ENCODE data around the gene EDRF1.
A peak's percentile ranks its signal among the peaks of the same experiment; 100 is the strongest.

EDRF1 gene, protein sequence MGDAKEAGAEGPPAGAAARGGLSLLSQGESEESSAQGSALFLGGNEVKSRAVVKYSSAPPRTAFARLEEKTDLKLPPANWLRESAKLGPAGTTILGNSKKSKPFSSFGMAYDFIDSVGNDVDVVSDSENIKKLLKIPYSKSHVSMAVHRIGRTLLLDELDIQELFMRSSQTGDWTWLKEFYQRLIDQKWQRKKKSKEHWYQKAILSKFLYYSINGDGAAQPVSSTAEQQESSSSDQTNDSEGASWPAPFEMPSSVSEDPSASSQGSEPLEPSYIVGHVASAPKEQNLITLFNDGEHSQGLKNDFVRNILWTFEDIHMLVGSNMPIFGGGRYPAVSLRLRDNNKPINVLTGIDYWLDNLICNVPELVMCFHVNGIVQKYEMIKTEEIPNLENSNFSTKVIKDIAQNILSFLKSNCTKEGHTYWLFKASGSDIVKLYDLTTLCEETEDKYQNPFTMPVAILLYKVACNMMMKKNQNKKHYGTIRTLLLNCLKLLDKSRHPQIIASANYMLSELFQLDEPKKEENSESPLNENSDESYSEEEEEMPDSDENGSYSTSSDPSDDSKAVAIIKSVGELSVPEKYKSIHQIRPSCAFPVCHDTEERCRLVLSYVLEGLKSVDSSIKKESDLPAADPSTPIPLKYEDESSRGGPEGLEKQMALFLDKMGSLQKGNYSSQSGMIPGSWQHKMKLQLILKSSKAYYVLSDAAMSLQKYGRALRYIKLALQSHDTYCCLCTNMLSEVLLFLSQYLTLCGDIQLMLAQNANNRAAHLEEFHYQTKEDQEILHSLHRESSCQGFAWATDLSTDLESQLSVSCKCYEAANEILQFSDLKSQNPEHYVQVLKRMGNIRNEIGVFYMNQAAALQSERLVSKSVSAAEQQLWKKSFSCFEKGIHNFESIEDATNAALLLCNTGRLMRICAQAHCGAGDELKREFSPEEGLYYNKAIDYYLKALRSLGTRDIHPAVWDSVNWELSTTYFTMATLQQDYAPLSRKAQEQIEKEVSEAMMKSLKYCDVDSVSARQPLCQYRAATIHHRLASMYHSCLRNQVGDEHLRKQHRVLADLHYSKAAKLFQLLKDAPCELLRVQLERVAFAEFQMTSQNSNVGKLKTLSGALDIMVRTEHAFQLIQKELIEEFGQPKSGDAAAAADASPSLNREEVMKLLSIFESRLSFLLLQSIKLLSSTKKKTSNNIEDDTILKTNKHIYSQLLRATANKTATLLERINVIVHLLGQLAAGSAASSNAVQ

DNA sequence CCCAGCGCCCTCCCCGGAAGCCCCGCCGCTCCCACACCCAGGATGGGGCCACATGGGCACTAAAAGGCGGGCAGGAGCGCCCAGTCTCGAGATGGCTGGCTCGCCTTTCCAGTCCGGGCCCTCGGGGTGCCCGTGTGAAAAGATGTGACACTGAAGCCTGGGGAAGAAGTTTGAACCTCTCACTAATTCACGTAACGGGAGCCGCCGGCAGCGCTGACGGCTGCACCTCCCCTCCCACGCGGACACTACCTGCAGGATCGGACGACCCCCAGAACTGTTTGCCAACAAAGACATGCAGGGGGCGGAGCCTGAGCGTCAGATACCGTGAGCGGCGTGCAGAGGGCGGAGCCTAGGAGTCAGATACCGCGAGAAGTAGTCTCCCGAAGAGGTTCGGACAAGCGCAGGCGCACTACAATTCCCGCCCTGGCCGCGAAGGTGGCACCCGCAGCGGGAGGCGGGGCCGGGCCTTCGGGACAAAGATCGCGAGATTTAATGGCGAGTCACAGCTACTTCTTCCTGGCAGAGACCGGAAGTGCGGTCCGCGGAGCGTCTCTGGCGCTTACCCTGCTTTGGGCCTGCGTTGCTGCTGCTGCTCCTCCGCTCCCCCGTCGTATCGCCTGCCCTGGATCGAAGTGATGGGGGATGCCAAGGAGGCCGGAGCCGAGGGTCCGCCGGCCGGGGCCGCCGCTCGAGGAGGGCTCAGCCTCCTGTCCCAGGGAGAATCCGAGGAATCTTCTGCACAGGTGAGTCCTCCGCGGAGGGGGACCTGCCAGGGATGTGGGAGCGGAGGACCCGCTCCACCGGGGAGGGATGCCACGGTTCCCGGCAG, at the start of gene EDRF1:
Gene EDRF1, plus strand, starts transcription at position 537 of the 829 bp plus-strand sequence. Its CDS starts 99 bp downstream, at position 636.
- Histone ChIP-seq H3K4me1 (ENCODE audit: control insufficient read depth in 5 of 5, insufficient read depth in 5 of 5, low read length in 5 of 5) (peaks cover 5 to 26% (median 23%) of the 10 kb centered on the region in 5 donors), H3K4me3 (ENCODE audit: low read depth in 1 of 5, low read length in 5 of 5) (peak within 1 kb of the TSS; percentile 92 to 99 (median 96)), H3K9ac (ENCODE audit: low read length in 5 of 5) (peak within 1 kb of the TSS; percentile 96 to 99 (median 96))

DNA sequence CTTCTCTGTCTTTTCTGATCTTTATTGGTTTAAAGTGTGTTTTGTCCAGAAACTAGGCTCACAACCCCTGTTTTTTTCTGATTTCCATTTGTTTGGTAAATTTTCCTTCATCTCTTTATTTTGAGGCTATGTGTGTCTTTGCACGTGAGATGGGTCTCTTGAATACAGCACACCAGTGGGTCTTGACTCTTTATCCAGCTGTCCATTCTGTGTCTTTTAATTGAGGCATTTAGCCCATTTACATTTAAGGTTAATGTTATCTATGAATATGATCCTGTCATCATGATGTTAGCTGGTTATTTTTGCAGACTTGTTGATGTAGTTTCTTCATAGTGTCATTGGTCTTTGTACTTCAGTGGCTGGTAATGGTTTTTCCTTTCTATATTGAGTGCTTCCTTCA, 46.6 kb upstream of the EDRF1 start:
- Histone ChIP-seq H3K9ac (ENCODE audit: low read length in 5 of 5) (no peak overlapping the region), H3K27me3 (ENCODE audit: control insufficient read depth in 5 of 5, insufficient read depth in 4 of 5, low read length in 5 of 5) (peaks cover 0 to 4% (median 0%) of the 10 kb centered on the region in 5 donors), H3K4me3 (ENCODE audit: low read depth in 1 of 5, low read length in 5 of 5) (no peak overlapping the region), H3K4me1 (ENCODE audit: control insufficient read depth in 5 of 5, insufficient read depth in 5 of 5, low read length in 5 of 5) (no peaks in the 10 kb centered on the region), H3K27ac (ENCODE audit: low read depth, low read length) (no peak overlapping the region), H3K9me3 (ENCODE audit: control insufficient read depth in 5 of 5, low read length in 5 of 5) (peaks cover 0 to 19% (median 12%) of the 10 kb centered on the region in 5 donors), H3K36me3 (ENCODE audit: control insufficient read depth in 5 of 5, insufficient read depth in 5 of 5, low read length in 5 of 5) (no peaks in the 10 kb centered on the region)

More for the DNA sequence above, at the start of gene EDRF1:
- Histone ChIP-seq H3K36me3 (ENCODE audit: control insufficient read depth in 5 of 5, insufficient read depth in 5 of 5, low read length in 5 of 5) (peaks cover 17 to 29% (median 24%) of the 10 kb centered on the region in 5 donors), H3K27me3 (ENCODE audit: control insufficient read depth in 5 of 5, insufficient read depth in 4 of 5, low read length in 5 of 5) (no peaks in the 10 kb centered on the region), H3K27ac (ENCODE audit: low read depth, low read length) (peak within 1 kb of the TSS; percentile 77), H3K9me3 (ENCODE audit: control insufficient read depth in 5 of 5, low read length in 5 of 5) (no peaks in the 10 kb centered on the region)

DNA sequence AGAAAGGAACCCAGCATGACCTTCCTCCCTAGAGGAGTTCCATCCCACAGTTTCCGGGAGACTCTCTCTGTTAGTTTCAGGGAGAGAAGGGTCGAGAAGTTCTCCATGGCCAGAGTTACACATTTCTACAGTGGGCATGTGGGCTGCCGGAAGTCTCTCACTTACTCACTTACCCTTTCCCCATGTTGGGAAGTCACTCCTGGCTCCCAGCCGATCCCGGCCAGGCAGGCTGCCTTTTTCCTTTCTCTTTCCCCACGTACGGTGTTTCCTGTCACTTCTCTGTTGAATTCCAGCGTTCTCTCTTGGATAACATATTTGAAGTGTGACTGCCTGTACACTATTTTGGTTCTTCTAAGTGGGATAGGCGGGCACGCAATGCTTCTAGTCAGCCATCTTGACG, 40.1 kb upstream of the EDRF1 start:
- peaks cover 0 to 9% (median 1%) of the 10 kb centered on the region in 5 donors for H3K4me1 ChIP-seq (ENCODE audit: control insufficient read depth in 5 of 5, insufficient read depth in 5 of 5, low read length in 5 of 5)
- peaks cover 0 to 4% (median 0%) of the 10 kb centered on the region in 5 donors for H3K27me3 ChIP-seq (ENCODE audit: control insufficient read depth in 5 of 5, insufficient read depth in 4 of 5, low read length in 5 of 5)
- no peaks in the 10 kb centered on the region for H3K36me3 ChIP-seq (ENCODE audit: control insufficient read depth in 5 of 5, insufficient read depth in 5 of 5, low read length in 5 of 5)
- H3K9me3 ChIP-seq (ENCODE audit: control insufficient read depth in 5 of 5, low read length in 5 of 5): peaks cover 0 to 17% (median 13%) of the 10 kb centered on the region in 5 donors
- no peak overlapping the region for H3K9ac ChIP-seq (ENCODE audit: low read length in 5 of 5)
- peak overlapping the region in 4 of 5 donors; percentile 9 to 31 (median 16) for H3K4me3 ChIP-seq (ENCODE audit: low read depth in 1 of 5, low read length in 5 of 5)
- no peak overlapping the region for H3K27ac ChIP-seq (ENCODE audit: low read depth, low read length)

DNA sequence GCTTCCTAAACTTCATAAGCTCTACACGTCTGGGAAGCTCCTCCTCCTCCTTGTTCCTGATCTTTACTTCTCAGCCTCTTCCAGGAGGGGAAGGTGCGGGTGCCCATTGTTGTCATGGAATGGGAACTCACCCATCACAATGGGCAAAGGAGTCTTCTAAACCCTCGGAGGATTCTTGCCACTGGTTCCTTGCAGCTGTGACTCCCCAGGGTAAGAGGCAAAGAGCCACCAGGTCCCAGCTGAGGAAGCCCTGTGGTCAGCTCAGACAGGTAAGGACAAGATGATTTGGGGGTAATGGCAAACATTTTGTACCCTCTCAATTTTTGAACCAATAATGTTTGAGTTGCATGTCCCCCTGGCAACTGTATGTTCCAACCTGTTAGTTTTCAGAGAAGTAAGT, 36.4 kb upstream of the EDRF1 start, which contains the start of gene TEX36:
Gene TEX36, minus strand, starts transcription at position 101 of the 400 bp plus-strand sequence. CDS start 174 bp downstream, outside the sequence.
- H3K9ac ChIP-seq (ENCODE audit: low read length in 5 of 5): no peak within 1 kb of the TSS
- H3K27ac ChIP-seq (ENCODE audit: low read depth, low read length): no peak within 1 kb of the TSS
- H3K36me3 ChIP-seq (ENCODE audit: control insufficient read depth in 5 of 5, insufficient read depth in 5 of 5, low read length in 5 of 5): no peaks in the 10 kb centered on the region
- peaks cover 0 to 6% (median 0%) of the 10 kb centered on the region in 5 donors for H3K9me3 ChIP-seq (ENCODE audit: control insufficient read depth in 5 of 5, low read length in 5 of 5)
- no peaks in the 10 kb centered on the region for H3K27me3 ChIP-seq (ENCODE audit: control insufficient read depth in 5 of 5, insufficient read depth in 4 of 5, low read length in 5 of 5)
- peaks cover 0 to 15% (median 4%) of the 10 kb centered on the region in 5 donors for H3K4me1 ChIP-seq (ENCODE audit: control insufficient read depth in 5 of 5, insufficient read depth in 5 of 5, low read length in 5 of 5)
- H3K4me3 ChIP-seq (ENCODE audit: low read depth in 1 of 5, low read length in 5 of 5): no peak within 1 kb of the TSS

DNA sequence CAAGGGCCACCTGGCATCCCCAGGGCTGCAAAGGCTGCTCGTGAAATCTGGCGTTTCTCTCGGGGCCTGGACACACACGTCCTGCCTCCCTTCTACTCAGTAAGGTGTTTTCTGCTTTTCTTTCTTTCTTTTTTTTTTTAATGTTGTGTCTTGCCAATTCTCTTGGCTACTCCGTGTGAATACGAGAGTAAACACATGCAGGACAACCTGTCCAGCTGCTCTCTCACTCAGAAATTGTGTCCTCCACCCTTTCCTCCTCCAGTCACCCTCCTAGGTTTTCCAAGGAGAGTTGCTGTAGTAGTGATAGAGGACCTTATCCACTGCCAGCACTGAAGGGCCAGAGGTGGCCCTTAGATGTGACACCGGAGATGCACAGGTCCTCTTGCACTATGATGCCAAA, 35.7 kb upstream of the EDRF1 start:
- Histone ChIP-seq H3K4me1 (ENCODE audit: control insufficient read depth in 5 of 5, insufficient read depth in 5 of 5, low read length in 5 of 5) (peaks cover 0 to 15% (median 4%) of the 10 kb centered on the region in 5 donors), H3K4me3 (ENCODE audit: low read depth in 1 of 5, low read length in 5 of 5) (no peak overlapping the region), H3K9ac (ENCODE audit: low read length in 5 of 5) (no peak overlapping the region), H3K27me3 (ENCODE audit: control insufficient read depth in 5 of 5, insufficient read depth in 4 of 5, low read length in 5 of 5) (no peaks in the 10 kb centered on the region), H3K36me3 (ENCODE audit: control insufficient read depth in 5 of 5, insufficient read depth in 5 of 5, low read length in 5 of 5) (no peaks in the 10 kb centered on the region), H3K9me3 (ENCODE audit: control insufficient read depth in 5 of 5, low read length in 5 of 5) (no peaks in the 10 kb centered on the region), H3K27ac (ENCODE audit: low read depth, low read length) (no peak overlapping the region)

DNA sequence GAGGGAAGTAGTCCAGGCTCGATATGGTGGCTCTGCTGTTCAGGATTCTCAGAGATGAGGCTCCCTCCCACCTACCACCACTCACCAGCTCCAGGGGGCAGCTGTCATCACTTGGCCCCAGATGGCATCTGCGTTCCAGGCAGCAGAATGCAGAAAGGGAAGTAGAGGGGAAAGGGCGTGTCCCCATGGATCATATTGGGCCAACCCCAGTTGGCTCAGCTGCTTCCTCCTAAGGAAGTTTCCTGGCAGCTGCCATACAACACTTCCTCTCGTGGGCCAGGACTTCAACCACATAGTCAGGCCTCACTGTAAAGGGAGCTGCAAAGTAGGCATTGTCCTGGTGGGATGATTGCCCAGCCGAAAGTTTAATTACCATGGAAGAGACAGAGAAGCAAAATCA, 34.9 kb upstream of the EDRF1 start:
- H3K4me1 ChIP-seq (ENCODE audit: control insufficient read depth in 5 of 5, insufficient read depth in 5 of 5, low read length in 5 of 5): peaks cover 0 to 12% (median 4%) of the 10 kb centered on the region in 5 donors
- H3K4me3 ChIP-seq (ENCODE audit: low read depth in 1 of 5, low read length in 5 of 5): no peak overlapping the region
- no peaks in the 10 kb centered on the region for H3K36me3 ChIP-seq (ENCODE audit: control insufficient read depth in 5 of 5, insufficient read depth in 5 of 5, low read length in 5 of 5)
- H3K27me3 ChIP-seq (ENCODE audit: control insufficient read depth in 5 of 5, insufficient read depth in 4 of 5, low read length in 5 of 5): no peaks in the 10 kb centered on the region
- H3K9me3 ChIP-seq (ENCODE audit: control insufficient read depth in 5 of 5, low read length in 5 of 5): no peaks in the 10 kb centered on the region
- H3K9ac ChIP-seq (ENCODE audit: low read length in 5 of 5): no peak overlapping the region
- no peak overlapping the region for H3K27ac ChIP-seq (ENCODE audit: low read depth, low read length)

DNA sequence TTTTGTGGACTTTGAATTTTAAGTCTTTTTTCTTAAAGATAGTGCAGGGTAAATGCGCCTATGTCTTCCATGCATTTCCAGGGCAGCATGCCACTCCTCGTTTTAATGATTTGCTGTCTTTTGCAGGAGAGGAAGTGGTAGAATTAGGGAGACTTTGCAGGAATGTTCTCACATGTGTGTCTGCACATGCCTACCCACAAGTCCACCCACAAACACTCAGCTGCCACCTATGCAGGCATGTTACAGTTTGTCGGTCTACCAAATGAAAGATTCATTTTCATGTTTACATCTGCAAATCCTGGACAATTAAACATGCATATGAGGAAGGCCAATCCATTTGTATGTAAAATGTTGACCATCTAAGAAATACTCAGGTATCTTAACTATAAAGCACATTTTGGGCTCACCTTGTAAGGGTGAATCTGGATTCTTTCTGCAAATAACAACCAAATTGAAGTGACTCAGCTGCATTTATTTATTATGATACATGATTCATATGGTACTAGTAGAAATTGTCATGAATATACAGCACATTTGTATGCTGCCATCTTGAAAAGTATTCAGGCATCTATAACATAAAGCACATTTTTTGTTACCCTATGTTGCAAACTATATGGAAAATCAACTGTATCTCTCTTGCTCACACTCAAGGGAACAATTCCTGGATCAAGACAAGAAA, 31.9 kb upstream of the EDRF1 start:
- no peak overlapping the region for H3K9ac ChIP-seq (ENCODE audit: low read length in 5 of 5)
- no peaks in the 10 kb centered on the region for H3K9me3 ChIP-seq (ENCODE audit: control insufficient read depth in 5 of 5, low read length in 5 of 5)
- H3K27ac ChIP-seq (ENCODE audit: low read depth, low read length): no peak overlapping the region
- H3K4me1 ChIP-seq (ENCODE audit: control insufficient read depth in 5 of 5, insufficient read depth in 5 of 5, low read length in 5 of 5): peaks cover 0 to 12% (median 4%) of the 10 kb centered on the region in 5 donors
- H3K27me3 ChIP-seq (ENCODE audit: control insufficient read depth in 5 of 5, insufficient read depth in 4 of 5, low read length in 5 of 5): peaks cover 0 to 6% (median 0%) of the 10 kb centered on the region in 5 donors
- H3K36me3 ChIP-seq (ENCODE audit: control insufficient read depth in 5 of 5, insufficient read depth in 5 of 5, low read length in 5 of 5): no peaks in the 10 kb centered on the region
- no peak overlapping the region for H3K4me3 ChIP-seq (ENCODE audit: low read depth in 1 of 5, low read length in 5 of 5)

DNA sequence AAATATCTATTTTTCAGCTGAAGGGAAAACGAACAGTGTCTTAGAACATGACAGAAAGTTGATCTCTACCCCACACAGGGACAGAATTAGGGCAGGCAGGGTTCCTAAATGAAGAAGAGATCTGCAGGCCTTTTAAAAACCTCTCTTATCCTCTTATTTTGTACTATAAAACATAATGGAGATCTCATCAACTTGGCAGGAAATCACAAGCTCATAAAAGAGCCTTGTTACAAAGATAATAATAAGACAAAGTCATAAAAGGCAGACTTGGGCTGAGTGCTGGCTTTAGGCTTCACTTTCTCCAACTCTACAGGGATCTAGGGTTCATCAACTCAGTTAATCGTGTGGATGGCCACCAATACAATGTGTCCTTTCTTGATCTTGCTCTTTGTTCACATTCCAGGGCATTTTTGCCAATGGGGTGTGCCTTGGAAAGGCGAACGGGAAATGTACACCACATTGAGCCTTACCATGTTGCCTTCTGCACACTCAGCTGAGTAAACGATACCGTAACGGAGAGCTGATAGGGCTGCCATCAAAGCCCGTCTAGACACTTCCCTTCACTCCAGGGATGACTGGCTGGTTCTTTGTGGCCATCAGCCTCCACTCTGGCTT, 29.4 kb upstream of the EDRF1 start:
- Histone ChIP-seq H3K4me1 (ENCODE audit: control insufficient read depth in 5 of 5, insufficient read depth in 5 of 5, low read length in 5 of 5) (peaks cover 0 to 2% (median 0%) of the 10 kb centered on the region in 5 donors), H3K4me3 (ENCODE audit: low read depth in 1 of 5, low read length in 5 of 5) (no peak overlapping the region), H3K36me3 (ENCODE audit: control insufficient read depth in 5 of 5, insufficient read depth in 5 of 5, low read length in 5 of 5) (no peaks in the 10 kb centered on the region), H3K27me3 (ENCODE audit: control insufficient read depth in 5 of 5, insufficient read depth in 4 of 5, low read length in 5 of 5) (peaks cover 0 to 6% (median 0%) of the 10 kb centered on the region in 5 donors), H3K27ac (ENCODE audit: low read depth, low read length) (no peak overlapping the region), H3K9me3 (ENCODE audit: control insufficient read depth in 5 of 5, low read length in 5 of 5) (no peaks in the 10 kb centered on the region), H3K9ac (ENCODE audit: low read length in 5 of 5) (no peak overlapping the region)
